Measurements from ENCODE around the gene POR. TPM values are rescaled to one million over a fixed set of nuclear protein-coding genes. Genes with fewer than 3 reads are reported as not detected.

POR gene
- total and polyA plus RNA-seq, 2 donors = 44.6 to 114 TPM

- Histone ChIP-seq H3K36me3 (ENCODE audit: control insufficient read depth in 2 of 2, insufficient read depth in 2 of 2, low read length in 1 of 2) (peaks cover 28% of the 10 kb centered on the region in 2 donors), H3K27me3 (ENCODE audit: control insufficient read depth in 2 of 2, insufficient read depth in 1 of 2, low read length in 1 of 2) (no peaks in the 10 kb centered on the region), H3K4me1 (ENCODE audit: control insufficient read depth in 2 of 2, insufficient read depth in 2 of 2, low read length in 2 of 2) (peaks cover 0 to 5% of the 10 kb centered on the region in 2 donors), H3K9me3 (ENCODE audit: control insufficient read depth in 2 of 2, insufficient read depth in 1 of 2, low read length in 1 of 2) (no peaks in the 10 kb centered on the region), H3K4me3 (ENCODE audit: low read length in 2 of 2) (no peak overlapping the region), H3K27ac (ENCODE audit: low read depth in 1 of 2, low read length in 1 of 2) (no peak overlapping the region)
- no peak for DNase-seq (ENCODE audit: low read depth in 6 of 9, low spot score in 9 of 9)
- 95% methylated on average over 13 of the region's 13 CpGs for WGBS
Observed at GRCh38 chr7:75965617-75966016, 50.7 kb downstream of the POR start.

DNA sequence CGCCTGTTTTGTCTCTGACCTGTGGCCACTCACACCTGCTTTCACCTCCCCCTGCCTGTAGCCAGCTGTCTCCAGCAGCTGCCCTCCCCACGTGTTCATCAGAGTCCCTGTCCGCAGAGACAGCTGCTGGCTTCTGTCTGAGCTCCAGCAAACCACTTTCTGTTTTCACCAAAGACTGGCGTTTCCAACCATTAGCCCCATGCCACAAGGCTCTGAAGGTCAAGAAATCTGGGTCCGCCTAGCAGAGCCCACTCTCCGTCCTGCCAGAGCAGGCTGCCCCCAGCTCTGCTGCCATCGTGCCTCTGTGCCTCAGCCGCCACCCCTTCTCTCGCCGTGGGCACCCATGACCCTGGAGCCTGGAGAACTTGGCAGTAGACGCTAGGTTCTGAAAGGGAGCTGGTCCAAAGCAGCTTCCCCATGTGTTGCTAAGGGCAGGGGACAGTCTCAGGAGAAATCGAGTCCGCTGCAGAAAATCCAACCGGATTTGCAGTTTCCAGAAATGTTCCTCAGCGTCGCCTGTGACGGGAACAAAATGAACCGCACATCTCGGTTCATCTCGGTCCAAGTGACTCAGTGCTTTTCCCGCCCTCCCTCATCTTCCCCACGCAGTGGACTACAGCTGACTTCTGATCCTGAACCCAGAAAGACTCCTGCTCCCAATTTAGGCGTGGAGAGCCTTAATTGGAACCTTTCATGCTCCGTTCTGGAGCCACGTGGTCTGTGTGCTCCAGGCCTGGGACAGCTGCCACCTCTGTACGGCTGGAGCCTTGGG, 51.4 kb downstream of the POR start:
- Histone ChIP-seq H3K9me3 (ENCODE audit: control insufficient read depth in 2 of 2, insufficient read depth in 1 of 2, low read length in 1 of 2) (no peaks in the 10 kb centered on the region), H3K4me1 (ENCODE audit: control insufficient read depth in 2 of 2, insufficient read depth in 2 of 2, low read length in 2 of 2) (peaks cover 0 to 5% of the 10 kb centered on the region in 2 donors), H3K27me3 (ENCODE audit: control insufficient read depth in 2 of 2, insufficient read depth in 1 of 2, low read length in 1 of 2) (no peaks in the 10 kb centered on the region), H3K4me3 (ENCODE audit: low read length in 2 of 2) (no peak overlapping the region), H3K27ac (ENCODE audit: low read depth in 1 of 2, low read length in 1 of 2) (peak overlapping the region in 1 of 2 donors; percentile 47), H3K36me3 (ENCODE audit: control insufficient read depth in 2 of 2, insufficient read depth in 2 of 2, low read length in 1 of 2) (peaks cover 26 to 27% of the 10 kb centered on the region in 2 donors)
- peak in 1 of 9 donors; percentile 29 for DNase-seq (ENCODE audit: low read depth in 6 of 9, low spot score in 9 of 9)
- 92% methylated on average over 26 of the region's 26 CpGs for WGBS

GRCh38 chr7:75967055-75967454, 52.1 kb downstream of the POR start:
- 95% methylated on average over 11 of the region's 11 CpGs for WGBS

DNA sequence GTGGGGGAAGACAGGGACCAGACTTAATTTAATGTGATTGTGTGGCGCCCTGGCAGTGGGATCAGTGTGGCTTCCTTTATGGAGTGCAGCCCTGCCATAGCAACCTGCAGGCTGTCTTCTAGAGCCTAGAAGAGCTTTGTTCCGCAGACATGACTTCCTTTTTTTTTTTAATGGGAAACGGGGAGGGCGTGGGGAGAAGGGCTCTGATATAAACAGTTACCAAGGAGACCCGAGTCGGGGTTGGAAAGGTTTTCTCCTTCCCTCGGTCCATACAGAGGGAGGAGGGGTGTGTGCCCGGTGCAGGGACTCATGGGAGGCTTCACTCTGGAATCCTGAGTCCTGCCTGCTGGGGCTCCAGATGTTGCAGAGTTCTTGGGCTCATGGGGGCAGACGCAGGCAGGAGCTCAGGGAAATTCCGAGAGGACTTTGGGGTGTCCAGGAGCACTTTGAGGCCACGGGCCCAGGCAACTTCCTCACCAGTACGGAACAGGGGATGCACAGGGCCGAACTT, 52.6 kb downstream of the POR start:
- H3K27ac ChIP-seq (ENCODE audit: low read depth in 1 of 2, low read length in 1 of 2) = no peak overlapping the region
- H3K4me1 ChIP-seq (ENCODE audit: control insufficient read depth in 2 of 2, insufficient read depth in 2 of 2, low read length in 2 of 2) = peaks cover 0 to 5% of the 10 kb centered on the region in 2 donors
- no peaks in the 10 kb centered on the region for H3K27me3 ChIP-seq (ENCODE audit: control insufficient read depth in 2 of 2, insufficient read depth in 1 of 2, low read length in 1 of 2)
- H3K36me3 ChIP-seq (ENCODE audit: control insufficient read depth in 2 of 2, insufficient read depth in 2 of 2, low read length in 1 of 2) = peaks cover 29% of the 10 kb centered on the region in 2 donors
- no peaks in the 10 kb centered on the region for H3K9me3 ChIP-seq (ENCODE audit: control insufficient read depth in 2 of 2, insufficient read depth in 1 of 2, low read length in 1 of 2)
- DNase-seq (ENCODE audit: low read depth in 6 of 9, low spot score in 9 of 9) = no peak
- 50% methylated on average over 13 of the region's 13 CpGs for WGBS
- H3K4me3 ChIP-seq (ENCODE audit: low read length in 2 of 2) = no peak overlapping the region

More at GRCh38 chr7:75967055-75967454, 52.1 kb downstream of the POR start:
- Histone ChIP-seq H3K4me3 (ENCODE audit: low read length in 2 of 2) (no peak overlapping the region), H3K9me3 (ENCODE audit: control insufficient read depth in 2 of 2, insufficient read depth in 1 of 2, low read length in 1 of 2) (no peaks in the 10 kb centered on the region), H3K27me3 (ENCODE audit: control insufficient read depth in 2 of 2, insufficient read depth in 1 of 2, low read length in 1 of 2) (no peaks in the 10 kb centered on the region), H3K27ac (ENCODE audit: low read depth in 1 of 2, low read length in 1 of 2) (no peak overlapping the region), H3K36me3 (ENCODE audit: control insufficient read depth in 2 of 2, insufficient read depth in 2 of 2, low read length in 1 of 2) (peaks cover 24% of the 10 kb centered on the region in 2 donors), H3K4me1 (ENCODE audit: control insufficient read depth in 2 of 2, insufficient read depth in 2 of 2, low read length in 2 of 2) (peaks cover 0 to 5% of the 10 kb centered on the region in 2 donors)
- DNase-seq (ENCODE audit: low read depth in 6 of 9, low spot score in 9 of 9) = no peak

- 92% methylated on average over 10 of the region's 10 CpGs for WGBS
- no peaks in the 10 kb centered on the region for H3K9me3 ChIP-seq (ENCODE audit: control insufficient read depth in 2 of 2, insufficient read depth in 1 of 2, low read length in 1 of 2)
- peaks cover 0 to 5% of the 10 kb centered on the region in 2 donors for H3K4me1 ChIP-seq (ENCODE audit: control insufficient read depth in 2 of 2, insufficient read depth in 2 of 2, low read length in 2 of 2)
- H3K36me3 ChIP-seq (ENCODE audit: control insufficient read depth in 2 of 2, insufficient read depth in 2 of 2, low read length in 1 of 2) = peaks cover 32% of the 10 kb centered on the region in 2 donors
- no peak for DNase-seq (ENCODE audit: low read depth in 6 of 9, low spot score in 9 of 9)
- H3K27ac ChIP-seq (ENCODE audit: low read depth in 1 of 2, low read length in 1 of 2) = no peak overlapping the region
- H3K27me3 ChIP-seq (ENCODE audit: control insufficient read depth in 2 of 2, insufficient read depth in 1 of 2, low read length in 1 of 2) = no peaks in the 10 kb centered on the region
- no peak overlapping the region for H3K4me3 ChIP-seq (ENCODE audit: low read length in 2 of 2)
Observed at GRCh38 chr7:75968012-75968411, 53.1 kb downstream of the POR start.

GRCh38 chr7:75968561-75969001, 53.6 kb downstream of the POR start:
- WGBS = 98% methylated on average over 12 of the region's 12 CpGs
- H3K27ac ChIP-seq (ENCODE audit: low read depth in 1 of 2, low read length in 1 of 2) = no peak overlapping the region
- no peak overlapping the region for H3K4me3 ChIP-seq (ENCODE audit: low read length in 2 of 2)
- no peaks in the 10 kb centered on the region for H3K27me3 ChIP-seq (ENCODE audit: control insufficient read depth in 2 of 2, insufficient read depth in 1 of 2, low read length in 1 of 2)
- no peak for DNase-seq (ENCODE audit: low read depth in 6 of 9, low spot score in 9 of 9)
- H3K9me3 ChIP-seq (ENCODE audit: control insufficient read depth in 2 of 2, insufficient read depth in 1 of 2, low read length in 1 of 2) = no peaks in the 10 kb centered on the region
- peaks cover 36% of the 10 kb centered on the region in 2 donors for H3K36me3 ChIP-seq (ENCODE audit: control insufficient read depth in 2 of 2, insufficient read depth in 2 of 2, low read length in 1 of 2)
- H3K4me1 ChIP-seq (ENCODE audit: control insufficient read depth in 2 of 2, insufficient read depth in 2 of 2, low read length in 2 of 2) = peaks cover 0 to 5% of the 10 kb centered on the region in 2 donors

DNA sequence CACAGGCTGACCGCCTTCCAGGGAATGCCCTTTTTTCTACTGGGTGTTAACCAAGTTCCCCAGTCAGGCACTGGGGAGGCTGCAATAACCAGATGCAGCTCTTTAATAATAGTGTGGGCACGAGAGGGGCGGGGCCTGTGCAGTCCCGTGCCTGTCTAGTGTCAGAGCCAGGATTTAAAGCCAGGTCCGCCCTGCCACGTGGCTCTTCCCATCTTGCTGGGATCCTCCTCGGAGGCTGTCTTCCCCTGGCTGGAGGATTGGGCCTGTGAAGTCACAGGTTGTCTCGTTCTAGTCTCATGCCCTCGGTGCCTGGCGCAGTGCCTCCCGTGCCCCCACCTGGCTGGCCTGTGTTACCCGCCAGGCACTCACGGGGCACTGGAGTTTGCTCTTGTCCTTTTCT, 54.2 kb downstream of the POR start:
- no peak overlapping the region for H3K27ac ChIP-seq (ENCODE audit: low read depth in 1 of 2, low read length in 1 of 2)

DNA sequence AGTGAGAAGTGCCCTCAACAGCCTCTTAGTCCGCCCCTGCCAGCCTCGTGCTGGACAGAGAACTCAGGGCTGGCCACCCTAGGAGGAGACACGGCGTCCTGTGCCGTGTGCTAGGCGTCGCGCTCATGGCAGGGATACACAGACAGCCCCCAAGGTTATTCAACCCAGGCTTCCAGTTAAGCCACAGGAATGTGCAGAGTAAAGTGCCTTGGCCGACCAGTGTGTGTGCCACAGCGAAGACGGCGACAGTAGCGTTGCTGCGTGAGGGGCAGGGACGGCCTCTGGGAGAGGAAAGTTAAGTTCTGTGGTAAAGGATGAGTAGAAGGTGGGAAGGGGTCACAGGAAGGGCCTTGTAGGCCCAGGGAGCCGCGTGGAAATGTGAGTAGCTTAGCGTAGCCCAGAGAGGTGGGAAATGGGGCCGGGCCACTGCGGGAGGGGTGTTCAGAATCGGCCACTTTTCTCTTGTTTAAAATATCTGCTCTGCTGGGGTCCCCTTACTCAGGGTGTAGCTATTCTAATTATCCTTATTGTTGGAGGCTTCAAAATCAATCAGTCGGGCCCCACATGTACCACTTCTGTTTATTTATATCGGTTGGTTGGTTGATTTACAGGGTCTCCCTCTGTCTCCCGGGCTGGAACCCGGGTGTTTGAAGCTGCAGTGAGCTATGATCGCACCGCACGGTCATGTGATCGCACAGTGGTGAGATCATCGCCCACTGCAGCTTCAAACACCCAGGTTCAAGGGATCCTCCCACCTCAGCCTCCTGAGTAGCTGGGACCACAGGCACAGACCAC, 54.9 kb downstream of the POR start:
- H3K36me3 ChIP-seq (ENCODE audit: control insufficient read depth in 2 of 2, insufficient read depth in 2 of 2, low read length in 1 of 2) = peaks cover 41 to 42% of the 10 kb centered on the region in 2 donors
- H3K27me3 ChIP-seq (ENCODE audit: control insufficient read depth in 2 of 2, insufficient read depth in 1 of 2, low read length in 1 of 2) = no peaks in the 10 kb centered on the region
- 98% methylated on average over 30 of the region's 30 CpGs for WGBS
- H3K27ac ChIP-seq (ENCODE audit: low read depth in 1 of 2, low read length in 1 of 2) = no peak overlapping the region
- H3K4me1 ChIP-seq (ENCODE audit: control insufficient read depth in 2 of 2, insufficient read depth in 2 of 2, low read length in 2 of 2) = peaks cover 0 to 5% of the 10 kb centered on the region in 2 donors
- H3K9me3 ChIP-seq (ENCODE audit: control insufficient read depth in 2 of 2, insufficient read depth in 1 of 2, low read length in 1 of 2) = no peaks in the 10 kb centered on the region
- no peak overlapping the region for H3K4me3 ChIP-seq (ENCODE audit: low read length in 2 of 2)
- DNase-seq (ENCODE audit: low read depth in 6 of 9, low spot score in 9 of 9) = no peak

More for the DNA sequence above, 54.2 kb downstream of the POR start:
- Histone ChIP-seq H3K4me1 (ENCODE audit: control insufficient read depth in 2 of 2, insufficient read depth in 2 of 2, low read length in 2 of 2) (peaks cover 0 to 5% of the 10 kb centered on the region in 2 donors), H3K9me3 (ENCODE audit: control insufficient read depth in 2 of 2, insufficient read depth in 1 of 2, low read length in 1 of 2) (no peaks in the 10 kb centered on the region), H3K4me3 (ENCODE audit: low read length in 2 of 2) (no peak overlapping the region), H3K36me3 (ENCODE audit: control insufficient read depth in 2 of 2, insufficient read depth in 2 of 2, low read length in 1 of 2) (peaks cover 40 to 42% of the 10 kb centered on the region in 2 donors), H3K27me3 (ENCODE audit: control insufficient read depth in 2 of 2, insufficient read depth in 1 of 2, low read length in 1 of 2) (no peaks in the 10 kb centered on the region)
- WGBS = 96% methylated on average over 13 of the region's 13 CpGs
- no peak for DNase-seq (ENCODE audit: low read depth in 6 of 9, low spot score in 9 of 9)
